ENCODE measurements around the gene HECW1. TPM values are rescaled to one million over a fixed set of nuclear protein-coding genes. Genes with fewer than 3 reads are reported as not detected.
A peak's percentile ranks its signal among the peaks of the same experiment; 100 is the strongest.

Gene HECW1
- total and polyA plus RNA-seq, 10 of the 15 experiments (the other 5 are each of a cell fraction or from before 2014, with no cell fraction given): under 0.01 to 0.31 (median 0.04) TPM; not detected in 3

GRCh38 chr7:43469051-43469450 is 356.6 kb downstream of the HECW1 start:
- no peak overlapping the region for H3K4me2 ChIP-seq (ENCODE audit: control insufficient read depth, insufficient read depth)
- H3K9me3 ChIP-seq (replicated peaks; ENCODE audit: control insufficient read depth, insufficient read depth, low read length): no peaks in the 10 kb centered on the region
- intact Hi-C loops (cut with micrococcal nuclease; ENCODE audit: unreplicated experiment) (no loop called here), in situ Hi-C loops (cut with MboI) (no loop called here)
- ChIA-PET SMC1A (ENCODE audit: uncharacterized antibody, unreplicated experiment) (interaction anchor here (2.6 kb wide), 1 partner anchor 13 kb away, joined by 9 read pairs; no protein-coding TSS in a partner anchor), RAD21 (ENCODE audit: unreplicated experiment) (interaction anchor here (1.9 to 2.0 kb wide), 2 partner anchors 10 to 14 kb away, joined by 4 to 5 read pairs; no protein-coding TSS in a partner anchor), POLR2A (no interaction called here), CTCF (interaction anchor here (1.1 to 3.2 kb wide), 3 partner anchors 10 to 113 kb away, joined by 4 to 21 read pairs (median 10); partner anchors contain the start of gene STK17A)
- DNase-seq (ENCODE audit: low read depth, low spot score): no peak
- H3K4me3 ChIP-seq: no peak overlapping the region
- peaks cover 2% of the 10 kb centered on the region; the same call in 1 of the 2 replicates for H3K4me1 ChIP-seq (ENCODE audit: control insufficient read depth, insufficient read depth, low read length)
- no peak for TF ChIP-seq IKZF1 (conservative IDR thresholded peaks at IDR 0.05)
- no peak for TF ChIP-seq CHD4 (IDR thresholded peaks at IDR 0.05)
- TF ChIP-seq YBX1 (IDR thresholded peaks at IDR 0.05): no peak
- H3K36me3 ChIP-seq (ENCODE audit: control insufficient read depth in 2 of 2, insufficient read depth in 2 of 2, low read length in 1 of 2): no peaks in the 10 kb centered on the region
- no peak overlapping the region for H2AFZ ChIP-seq (ENCODE audit: control insufficient read depth, low read depth, low read length)
- no peaks in the 10 kb centered on the region; a peak in 1 of 4 replicates for H3K27me3 ChIP-seq (replicated peaks in 1 of 2; ENCODE audit: control insufficient read depth in 2 of 2, insufficient read depth in 2 of 2, low read length in 1 of 2)
- H3K27ac ChIP-seq (ENCODE audit: control insufficient read depth, insufficient read depth): no peak overlapping the region
- FAIRE-seq: no peak
- no TSS peak for BruUV-seq (replicated peaks)
- WGBS (ENCODE audit: insufficient coverage, insufficient replicate concordance, low lambda C conversion rate, missing lambda C conversion rate): 60% methylated on average over 10 of the region's 10 CpGs
- no peaks in the 10 kb centered on the region for H4K20me1 ChIP-seq (ENCODE audit: control insufficient read depth, insufficient read depth)
- peak; percentile 46; the same call in 2 of the 3 replicates for ATAC-seq
- H3K9ac ChIP-seq (ENCODE audit: control insufficient read depth, insufficient read depth, low read length): no peak overlapping the region
- H3K79me2 ChIP-seq (ENCODE audit: control insufficient read depth, insufficient read depth, low read length): no peaks in the 10 kb centered on the region

GRCh38 chr7:43470110-43470509 is 357.7 kb downstream of the HECW1 start:
- ChIA-PET CTCF (interaction anchor here (0.6 to 3.2 kb wide), 5 partner anchors 9 to 1451 kb away, joined by 3 to 21 read pairs (median 7); partner anchors contain the start of gene STK17A), RAD21 (ENCODE audit: unreplicated experiment) (interaction anchor here (1.9 to 2.0 kb wide), 2 partner anchors 9 to 15 kb away, joined by 4 to 5 read pairs; no protein-coding TSS in a partner anchor)
- TF ChIP-seq SIN3A (IDR thresholded peaks at IDR 0.05; ENCODE audit: low read depth, low read length): no peak
- TF ChIP-seq, protein P1, sequence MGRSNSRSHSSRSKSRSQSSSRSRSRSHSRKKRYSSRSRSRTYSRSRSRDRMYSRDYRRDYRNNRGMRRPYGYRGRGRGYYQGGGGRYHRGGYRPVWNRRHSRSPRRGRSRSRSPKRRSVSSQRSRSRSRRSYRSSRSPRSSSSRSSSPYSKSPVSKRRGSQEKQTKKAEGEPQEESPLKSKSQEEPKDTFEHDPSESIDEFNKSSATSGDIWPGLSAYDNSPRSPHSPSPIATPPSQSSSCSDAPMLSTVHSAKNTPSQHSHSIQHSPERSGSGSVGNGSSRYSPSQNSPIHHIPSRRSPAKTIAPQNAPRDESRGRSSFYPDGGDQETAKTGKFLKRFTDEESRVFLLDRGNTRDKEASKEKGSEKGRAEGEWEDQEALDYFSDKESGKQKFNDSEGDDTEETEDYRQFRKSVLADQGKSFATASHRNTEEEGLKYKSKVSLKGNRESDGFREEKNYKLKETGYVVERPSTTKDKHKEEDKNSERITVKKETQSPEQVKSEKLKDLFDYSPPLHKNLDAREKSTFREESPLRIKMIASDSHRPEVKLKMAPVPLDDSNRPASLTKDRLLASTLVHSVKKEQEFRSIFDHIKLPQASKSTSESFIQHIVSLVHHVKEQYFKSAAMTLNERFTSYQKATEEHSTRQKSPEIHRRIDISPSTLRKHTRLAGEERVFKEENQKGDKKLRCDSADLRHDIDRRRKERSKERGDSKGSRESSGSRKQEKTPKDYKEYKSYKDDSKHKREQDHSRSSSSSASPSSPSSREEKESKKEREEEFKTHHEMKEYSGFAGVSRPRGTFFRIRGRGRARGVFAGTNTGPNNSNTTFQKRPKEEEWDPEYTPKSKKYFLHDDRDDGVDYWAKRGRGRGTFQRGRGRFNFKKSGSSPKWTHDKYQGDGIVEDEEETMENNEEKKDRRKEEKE (IDR thresholded peaks at IDR 0.05): no peak
- TF ChIP-seq TAF1 (IDR thresholded peaks at IDR 0.05; ENCODE audit: borderline replicate concordance, low read depth, low read length): no peak
- TF ChIP-seq EED (IDR thresholded peaks at IDR 0.05; ENCODE audit: low read depth): no peak
- no peak for TF ChIP-seq RAD51 (IDR thresholded peaks at IDR 0.05)
- no peak for TF ChIP-seq ZNF687 (IDR thresholded peaks at IDR 0.05)

More at GRCh38 chr7:43470110-43470509, 357.7 kb downstream of the HECW1 start:
- no TSS peak for BruUV-seq (replicated peaks)
- Histone ChIP-seq H3K27ac (ENCODE audit: control insufficient read depth, insufficient read depth) (no peak overlapping the region), H3K4me3 (no peak overlapping the region), H2AFZ (ENCODE audit: control insufficient read depth, low read depth, low read length) (peak overlapping the region; percentile 5), H3K9me3 (replicated peaks; ENCODE audit: control insufficient read depth, insufficient read depth, low read length) (no peaks in the 10 kb centered on the region), H3K9ac (ENCODE audit: control insufficient read depth, insufficient read depth, low read length) (no peak overlapping the region), H3K36me3 (ENCODE audit: control insufficient read depth in 2 of 2, insufficient read depth in 2 of 2, low read length in 1 of 2) (no peaks in the 10 kb centered on the region), H3K4me2 (ENCODE audit: control insufficient read depth, insufficient read depth) (no peak overlapping the region), H4K20me1 (ENCODE audit: control insufficient read depth, insufficient read depth) (no peaks in the 10 kb centered on the region), H3K79me2 (ENCODE audit: control insufficient read depth, insufficient read depth, low read length) (no peaks in the 10 kb centered on the region), H3K27me3 (replicated peaks in 1 of 2; ENCODE audit: control insufficient read depth in 2 of 2, insufficient read depth in 2 of 2, low read length in 1 of 2) (no peaks in the 10 kb centered on the region; a peak in 1 of 4 replicates), H3K4me1 (ENCODE audit: control insufficient read depth, insufficient read depth, low read length) (peaks cover 2% of the 10 kb centered on the region; the same call in 1 of the 2 replicates)
- no peak for DNase-seq (ENCODE audit: low read depth, low spot score)
- WGBS (ENCODE audit: insufficient coverage, insufficient replicate concordance, low lambda C conversion rate, missing lambda C conversion rate): 56% methylated on average over 5 of the region's 5 CpGs
- ATAC-seq: peak; percentile 48; the same call in 2 of the 3 replicates
- FAIRE-seq: no peak
- POLR2A ChIA-PET: no interaction called here
- SMC1A ChIA-PET (ENCODE audit: uncharacterized antibody, unreplicated experiment): interaction anchor here (0.8 to 2.6 kb wide), 3 partner anchors 14 to 93 kb away, joined by 4 to 9 read pairs (median 5); no protein-coding TSS in a partner anchor
- intact Hi-C loops (cut with micrococcal nuclease; ENCODE audit: unreplicated experiment): no loop called here
- in situ Hi-C loops (cut with MboI): no loop called here

All from GM12878 (cell line).